ENCODE data around the gene LARGE1.

DNA sequence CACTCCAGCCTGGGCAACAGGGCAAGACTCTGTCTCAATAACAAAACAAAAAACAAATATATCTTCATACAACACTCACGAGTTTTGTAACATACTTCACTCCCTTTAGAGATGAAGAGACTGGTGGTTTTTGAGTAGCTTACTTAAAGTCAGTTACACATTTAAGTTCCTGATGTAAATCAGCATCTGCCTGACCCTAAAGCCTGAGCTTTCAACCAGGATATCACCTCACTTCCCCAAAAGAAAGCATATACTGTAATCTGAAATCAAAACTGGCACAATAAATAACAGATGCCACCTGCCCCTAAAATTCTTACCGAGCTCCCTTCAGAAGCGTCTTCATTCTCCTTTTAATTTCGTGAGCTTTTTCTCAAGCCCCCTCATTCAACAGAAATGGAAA is 31.5 kb downstream of the LARGE1 start:
- TF ChIP-seq, protein P1, sequence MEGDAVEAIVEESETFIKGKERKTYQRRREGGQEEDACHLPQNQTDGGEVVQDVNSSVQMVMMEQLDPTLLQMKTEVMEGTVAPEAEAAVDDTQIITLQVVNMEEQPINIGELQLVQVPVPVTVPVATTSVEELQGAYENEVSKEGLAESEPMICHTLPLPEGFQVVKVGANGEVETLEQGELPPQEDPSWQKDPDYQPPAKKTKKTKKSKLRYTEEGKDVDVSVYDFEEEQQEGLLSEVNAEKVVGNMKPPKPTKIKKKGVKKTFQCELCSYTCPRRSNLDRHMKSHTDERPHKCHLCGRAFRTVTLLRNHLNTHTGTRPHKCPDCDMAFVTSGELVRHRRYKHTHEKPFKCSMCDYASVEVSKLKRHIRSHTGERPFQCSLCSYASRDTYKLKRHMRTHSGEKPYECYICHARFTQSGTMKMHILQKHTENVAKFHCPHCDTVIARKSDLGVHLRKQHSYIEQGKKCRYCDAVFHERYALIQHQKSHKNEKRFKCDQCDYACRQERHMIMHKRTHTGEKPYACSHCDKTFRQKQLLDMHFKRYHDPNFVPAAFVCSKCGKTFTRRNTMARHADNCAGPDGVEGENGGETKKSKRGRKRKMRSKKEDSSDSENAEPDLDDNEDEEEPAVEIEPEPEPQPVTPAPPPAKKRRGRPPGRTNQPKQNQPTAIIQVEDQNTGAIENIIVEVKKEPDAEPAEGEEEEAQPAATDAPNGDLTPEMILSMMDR (IDR thresholded peaks at IDR 0.05): no peak
- no peak for TF ChIP-seq POLR2A (IDR thresholded peaks at IDR 0.05)
